ENCODE results near the gene RND2.

RND2 gene

GRCh38 chr17:43003542-43004172 lies 21.4 kb upstream of the RND2 start:
- no peak for DNase-seq (ENCODE audit: low read depth in 2 of 3, low spot score in 1 of 3)

- DNase-seq (ENCODE audit: low read depth in 2 of 3, low spot score in 1 of 3) = peak; percentile 76 to 79 (median 78)
Observed at GRCh38 chr17:43006639-43007551, 18.1 kb upstream of the RND2 start, which contains the start of gene IFI35. Gene IFI35 (plus strand): TSS chr17:43006784. CDS start chr17:43006948, 164 bp downstream.

GRCh38 chr17:43010667-43011308 lies 14.2 kb upstream of the RND2 start:
- DNase-seq (ENCODE audit: low read depth in 2 of 3, low spot score in 1 of 3) = no peak

GRCh38 chr17:43011728-43012472 lies 13.1 kb upstream of the RND2 start:
- no peak for DNase-seq (ENCODE audit: low read depth in 2 of 3, low spot score in 1 of 3)

- no peak for DNase-seq (ENCODE audit: low read depth in 2 of 3, low spot score in 1 of 3)
Observed at GRCh38 chr17:43013296-43013695, 11.7 kb upstream of the RND2 start.

GRCh38 chr17:43014020-43014648 lies 10.9 kb upstream of the RND2 start:
- no peak for DNase-seq (ENCODE audit: low read depth in 2 of 3, low spot score in 1 of 3)

- DNase-seq (ENCODE audit: low read depth in 2 of 3, low spot score in 1 of 3) = no peak
Observed at GRCh38 chr17:43014649-43015542, 10.1 kb upstream of the RND2 start.

GRCh38 chr17:43015579-43015978 lies 9.5 kb upstream of the RND2 start:
- DNase-seq (ENCODE audit: low read depth in 2 of 3, low spot score in 1 of 3) = no peak

GRCh38 chr17:43016216-43016615 lies 8.8 kb upstream of the RND2 start:
- DNase-seq (ENCODE audit: low read depth in 2 of 3, low spot score in 1 of 3) = no peak

GRCh38 chr17:43018008-43018853 lies 6.8 kb upstream of the RND2 start:
- no peak for DNase-seq (ENCODE audit: low read depth in 2 of 3, low spot score in 1 of 3)

GRCh38 chr17:43018932-43019331 lies 6.1 kb upstream of the RND2 start:
- DNase-seq (ENCODE audit: low read depth in 2 of 3, low spot score in 1 of 3) = no peak

GRCh38 chr17:43019418-43019817 lies 5.6 kb upstream of the RND2 start:
- DNase-seq (ENCODE audit: low read depth in 2 of 3, low spot score in 1 of 3) = no peak

GRCh38 chr17:43020030-43020621 lies 4.9 kb upstream of the RND2 start:
- DNase-seq (ENCODE audit: low read depth in 2 of 3, low spot score in 1 of 3) = no peak

GRCh38 chr17:43020789-43021740 lies 4.0 kb upstream of the RND2 start:
- no peak for DNase-seq (ENCODE audit: low read depth in 2 of 3, low spot score in 1 of 3)

- peak in 2 of 3 donors; percentile 47 to 67 for DNase-seq (ENCODE audit: low read depth in 2 of 3, low spot score in 1 of 3)
Observed at GRCh38 chr17:43021741-43022512, 3.1 kb upstream of the RND2 start, which contains the start of gene VAT1. Gene VAT1 (minus strand): TSS chr17:43022385. CDS start chr17:43022322, 63 bp downstream.

- DNase-seq (ENCODE audit: low read depth in 2 of 3, low spot score in 1 of 3) = no peak
Observed at GRCh38 chr17:43025290-43025657, 243 bp downstream of the RND2 start.
